K562 (cell line): ENCODE data around the gene LCN12. TPM values are rescaled to one million over a fixed set of nuclear protein-coding genes. Genes with fewer than 3 reads are reported as not detected.

Source experiments
- ATAC-seq: fragments of 200-7000 bp; cut with Tn5 transposase; 3 replicates; pipeline ENCODE4 v1.9.1; 2020; ENCODE audit warnings: moderate library complexity
- BruUV-seq: library from RNA; stranded (reverse); fragments of 400-500 nt; replicated peaks from 2 replicates; lab custom pipeline; 2021; lab: Mats Ljungman, UMichigan
- CTCF ChIA-PET: fragments of 300-600 bp; formaldehyde crosslinking; extraction: SDS; loops from one replicate; lab custom pipeline; 2021; ENCODE audit warnings: low intra/inter-chr PET ratio; lab: Yijun Ruan, JAX
- POLR2A ChIA-PET: fragments of 300-600, 350-650 bp; sonication (Branson Sonifier 250); formaldehyde crosslinking; extraction: SDS; loops from one replicate; lab custom pipeline; 2021; ENCODE audit warnings: antibody characterized with exemption, inconsistent platforms; lab: Yijun Ruan, JAX
- DNase-seq, 4 experiments: peaks; one replicate each; pipeline versions ENCODE4 v3.0.0 to v3.0.0-alpha.2; 2011 to 2018; ENCODE audit warnings: low spot score in 3 of 4, mixed read lengths in 3 of 4; ENCODE audit errors: extremely low read depth in 1 of 4
- FAIRE-seq: peaks from 2 replicates; lab custom pipeline; 2011; peaks lifted over from hg19 to GRCh38; lab: Jason Lieb, UNC
- H2AFZ ChIP-seq: 2 replicates; pipeline ENCODE4 v1.6.0; 2011; ENCODE audit warnings: low read depth, low read length, control low read depth, inconsistent platforms
- H3K27ac ChIP-seq: fragments of 200-600 bp; 3 replicates; pipeline ENCODE4 v1.8.0; 2011; ENCODE audit warnings: low read depth, mild to moderate bottlenecking, control low read depth, inconsistent platforms, low read length, moderate library complexity, mixed read lengths; ENCODE audit errors: extremely low read depth
- H3K27me3 ChIP-seq, 2 experiments: fragments of 300-600 bp in 1 of 2; 2 replicates in 1 of 2; 3 replicates in 1 of 2; pipeline versions ENCODE4 v1.6.0 to v1.8.0; 2011; ENCODE audit warnings: inconsistent platforms in 2 of 2, low read length in 2 of 2, mild to moderate bottlenecking in 1 of 2, mixed read lengths in 1 of 2, moderate library complexity in 1 of 2; ENCODE audit not compliant: control insufficient read depth in 2 of 2, insufficient read depth in 2 of 2
- H3K36me3 ChIP-seq: fragments of 300-600 bp; 3 replicates; pipeline ENCODE4 v1.8.0; 2011; ENCODE audit warnings: mild to moderate bottlenecking, low read length, inconsistent platforms; ENCODE audit not compliant: control insufficient read depth, insufficient read depth
- H3K4me1 ChIP-seq, 2 experiments: fragments of 200-600 bp in 1 of 2; replicated peaks in 1 of 2; 2 replicates in 1 of 2; 3 replicates in 1 of 2; pipeline versions ENCODE4 v1.5.1 to v1.8.0; 2011; ENCODE audit warnings: inconsistent platforms in 2 of 2, low read length in 2 of 2, mild to moderate bottlenecking in 1 of 2, mixed read lengths in 1 of 2, moderate library complexity in 1 of 2; ENCODE audit not compliant: control insufficient read depth in 2 of 2, insufficient read depth in 2 of 2
- H3K4me2 ChIP-seq: 2 replicates; pipeline ENCODE4 v1.6.1; 2011; ENCODE audit warnings: low read length, control low read depth, inconsistent platforms, mixed read lengths; ENCODE audit not compliant: insufficient read depth
- H3K4me3 ChIP-seq: fragments of 200-600 bp; sonication (generic), shearing (Covaris generic); 2 replicates; pipeline ENCODE4 v1.5.1; 2016; ENCODE audit warnings: control low read depth, inconsistent platforms
- H3K79me2 ChIP-seq: fragments of 200-600 bp; 3 replicates; pipeline ENCODE4 v1.8.0; 2011; ENCODE audit warnings: low read length, inconsistent platforms; ENCODE audit not compliant: control insufficient read depth, insufficient read depth
- H3K9ac ChIP-seq, 2 experiments: 2 replicates each; pipeline versions ENCODE4 v1.6.0 to v1.6.1; 2011; ENCODE audit warnings: low read depth in 2 of 2, low read length in 2 of 2, control low read depth in 1 of 2, inconsistent platforms in 1 of 2, mild to moderate bottlenecking in 1 of 2, mixed read lengths in 1 of 2; ENCODE audit not compliant: insufficient read depth in 1 of 2
- H3K9me1 ChIP-seq: one replicate; pipeline ENCODE4 v1.6.0; 2011; ENCODE audit warnings: inconsistent platforms, mild to moderate bottlenecking, low read length, moderate library complexity; ENCODE audit not compliant: control insufficient read depth, insufficient read depth
- H3K9me3 ChIP-seq: replicated peaks from 2 replicates; pipeline ENCODE4 v1.5.1; 2011; ENCODE audit warnings: low read depth, low read length, inconsistent platforms; ENCODE audit not compliant: control insufficient read depth, insufficient read depth
- H4K20me1 ChIP-seq: replicated peaks from 2 replicates; pipeline ENCODE4 v1.6.1; 2011; ENCODE audit warnings: low read length, inconsistent platforms, mixed read lengths; ENCODE audit not compliant: control insufficient read depth, insufficient read depth
- C11orf30 ChIP-seq: fragments of 450-650 bp; IDR thresholded peaks from 2 replicates; pipeline ENCODE4 v1.6.1; 2016; ENCODE audit warnings: low read depth, mild to moderate bottlenecking
- CBFA2T2 ChIP-seq: fragments of 450-650 bp; conservative IDR thresholded peaks from 2 replicates; pipeline ENCODE4 v1.6.1; 2017; ENCODE audit warnings: mild to moderate bottlenecking
- CREB1 ChIP-seq, 2 experiments: sonication (generic) in 1 of 2; formaldehyde crosslinking in 1 of 2; IDR thresholded peaks; 2 replicates each; pipeline versions ENCODE4 v1.6.1 to v1.8.0; 2012 to 2022; ENCODE audit warnings: inconsistent platforms in 1 of 2, mild to moderate bottlenecking in 1 of 2, missing genetic modification reagents in 1 of 2, moderate library complexity in 1 of 2
- E2F3 ChIP-seq: fragments of 250-450 bp; sonication (Bioruptor Pico); IDR thresholded peaks from 2 replicates; pipeline ENCODE4 v1.4.0; 2020; ENCODE audit warnings: mild to moderate bottlenecking
- FOXP1 ChIP-seq: sonication (generic); formaldehyde crosslinking; IDR thresholded peaks from 2 replicates; pipeline ENCODE4 v1.8.0; 2022; ENCODE audit warnings: mild to moderate bottlenecking, missing genetic modification reagents
- HMG20B ChIP-seq: fragments of 250-450 bp; sonication (Bioruptor Pico); IDR thresholded peaks from 2 replicates; pipeline ENCODE4 v1.5.0; 2021; ENCODE audit warnings: mild to moderate bottlenecking
- ILF3 ChIP-seq: fragments of 450-650 bp; IDR thresholded peaks from 2 replicates; pipeline ENCODE4 v1.6.1; 2018; ENCODE audit warnings: antibody characterized with exemption, mild to moderate bottlenecking, moderate library complexity, borderline replicate concordance
- MAFG ChIP-seq: fragments of 450-650 bp; conservative IDR thresholded peaks from 2 replicates; pipeline ENCODE4 v1.6.1; 2016; ENCODE audit warnings: missing genetic modification characterization, missing compliant biosample characterization
- OTX1 ChIP-seq: fragments of 450-650 bp; formaldehyde crosslinking; IDR thresholded peaks from 2 replicates; pipeline ENCODE4 v1.4.0; 2022; ENCODE audit warnings: mild to moderate bottlenecking
- RBM15 ChIP-seq: fragments of 200-400 bp; formaldehyde crosslinking; IDR thresholded peaks from 2 replicates; pipeline ENCODE4 v1.6.1; 2018; ENCODE audit warnings: mild to moderate bottlenecking, low read length, moderate library complexity; ENCODE audit not compliant: insufficient read depth
- RHOXF2B ChIP-seq: fragments of 250-450 bp; sonication (Bioruptor Pico); conservative IDR thresholded peaks from 2 replicates; pipeline ENCODE4 v1.5.1; 2021
- SMARCC2 ChIP-seq: fragments of 450-650 bp; IDR thresholded peaks from 2 replicates; pipeline ENCODE4 v1.6.1; 2017; ENCODE audit warnings: antibody characterized with exemption, moderate library complexity, mild to moderate bottlenecking, low read depth
- SMC3 ChIP-seq: conservative IDR thresholded peaks from 2 replicates; pipeline ENCODE4 v1.6.1; 2011; ENCODE audit warnings: low read depth, low read length, improper control_type of control experiment; ENCODE audit not compliant: insufficient read depth
- STAT5B ChIP-seq: fragments of 250-450 bp; sonication (Bioruptor Pico); IDR thresholded peaks from 2 replicates; pipeline ENCODE4 v1.8.0; 2021; ENCODE audit warnings: mild to moderate bottlenecking, inconsistent platforms
- ZNF253 ChIP-seq: fragments of 250-450 bp; sonication (Bioruptor Pico); conservative IDR thresholded peaks from 2 replicates; pipeline ENCODE4 v1.6.1; 2021; ENCODE audit warnings: mild to moderate bottlenecking
- ZNF263 ChIP-seq: sonication (generic); formaldehyde crosslinking; IDR thresholded peaks from 2 replicates; pipeline ENCODE4 v1.8.0; 2022; ENCODE audit warnings: mild to moderate bottlenecking, missing genetic modification reagents, borderline replicate concordance
- ZNF436 ChIP-seq: fragments of 250-450, 450-650 bp; sonication (Bioruptor Pico); formaldehyde crosslinking; IDR thresholded peaks from 2 replicates; pipeline ENCODE4 v1.7.0; 2020; ENCODE audit warnings: mild to moderate bottlenecking
- ZNF507 ChIP-seq: conservative IDR thresholded peaks from 2 replicates; pipeline ENCODE4 v1.6.1; 2017; ENCODE audit warnings: missing genetic modification characterization, missing compliant biosample characterization
- ZNF583 ChIP-seq: fragments of 250-450 bp; sonication (Bioruptor Pico); IDR thresholded peaks from 2 replicates; pipeline ENCODE4 v1.4.0; 2020
- ZNF668 ChIP-seq: fragments of 250-450 bp; sonication (Bioruptor Pico); IDR thresholded peaks from 2 replicates; pipeline ENCODE4 v1.8.0; 2022; ENCODE audit warnings: mild to moderate bottlenecking, inconsistent platforms
- WGBS: fragments of 100-300 bp; shearing (Covaris generic); methylation state at CpG from one replicate; pipeline ENCODE4 v1.1.6; 2016; ENCODE audit warnings: low coverage, mixed read lengths; ENCODE audit not compliant: insufficient coverage; ENCODE audit errors: missing lambda C conversion rate; 5-methylcytosine and 5-hydroxymethylcytosine counted together
- in situ Hi-C: fragments of 300-500 bp; cut with MboI; formaldehyde crosslinking; loops from 4 replicates; pipeline ENCODE4 v1.15.0; 2018; ENCODE audit warnings: inconsistent platforms, mixed read lengths
- intact Hi-C: fragments of 100-400 bp; cut with micrococcal nuclease; formaldehyde crosslinking; loops from 2 replicates; pipeline ENCODE4 v1.14.2; 2022
- polyA plus RNA-seq, 8 experiments: library from polyadenylated mRNA; depleted of rRNA in 4 of 8; stranded (reverse) in 5 of 8; unstranded in 3 of 8; fragments of >200 nt; fragmentation: Nextera tagmentation in 2 of 8; fragmentation: Illumina TruSeq in 1 of 8; extraction: Ambion mirVana in 2 of 8; extraction: Trizol in 1 of 8; gene quantifications; 2 replicates each; pipeline versions ENCODE4 v1.2.1 to v1.2.3, GENCODE V29; 2011 to 2014; ENCODE audit warnings: inconsistent platforms in 1 of 8, missing spikeins in 1 of 8
- total RNA-seq, 7 experiments: library from RNA; depleted of rRNA in 6 of 7; stranded (reverse); fragments of >200 nt in 6 of 7; fragmentation: Illumina TruSeq in 2 of 7; extraction: Trizol in 2 of 7; gene quantifications; 2 replicates each; pipeline versions ENCODE4 v1.2.1 to v1.2.3, GENCODE V29; 2011 to 2021; ENCODE audit warnings: low replicate concordance in 1 of 7
- TF ChIP-seq, protein P1 (sequence below), 2 experiments: fragments of 450-650 bp in 1 of 2; sonication (generic) in 1 of 2; formaldehyde crosslinking in 1 of 2; IDR thresholded peaks in 1 of 2; conservative IDR thresholded peaks in 1 of 2; 2 replicates each; pipeline versions ENCODE4 v1.6.1 to v1.8.1; 2016 to 2023; ENCODE audit warnings: mild to moderate bottlenecking in 2 of 2, moderate library complexity in 2 of 2, inconsistent platforms in 1 of 2, missing genetic modification reagents in 1 of 2
- TF ChIP-seq, protein P2 (sequence below): fragments of 450-650 bp; formaldehyde crosslinking; IDR thresholded peaks from 2 replicates; pipeline ENCODE4 v1.4.0; 2020; ENCODE audit warnings: mild to moderate bottlenecking, moderate library complexity

Gene LCN12
- total and polyA plus RNA-seq, 9 of the 15 experiments (the other 6 are each of a cell fraction or from before 2014, with no cell fraction given) = 0.05 TPM; not detected in 8

DNA sequence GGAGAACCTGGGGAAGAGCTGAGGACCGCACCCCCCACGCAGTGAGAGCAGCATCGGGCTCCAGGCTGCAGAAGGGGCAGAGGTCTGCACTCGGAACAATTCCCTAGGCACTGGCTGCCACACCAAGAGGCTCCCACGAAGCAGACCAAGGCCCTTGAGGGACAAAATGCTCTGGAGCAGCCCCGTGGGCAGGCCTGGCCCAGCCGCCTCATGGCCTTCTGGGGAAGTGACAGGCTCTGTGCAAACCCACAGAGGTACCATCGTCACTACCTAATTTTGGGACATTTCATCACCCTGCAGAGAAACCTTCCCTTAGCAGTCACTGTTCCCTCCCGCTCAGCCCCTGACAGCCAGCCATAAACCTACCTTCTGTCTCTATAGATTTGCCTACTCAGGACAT, 23.5 kb upstream of the LCN12 start:
- CTCF ChIA-PET = no interaction called here
- H3K4me3 ChIP-seq = no peak overlapping the region
- ATAC-seq = peak; percentile 36
- no peak overlapping the region for H3K27ac ChIP-seq
- FAIRE-seq = no peak
- H3K9me3 ChIP-seq = no peaks in the 10 kb centered on the region
- H3K27me3 ChIP-seq = no peaks in the 10 kb centered on the region
- no peaks in the 10 kb centered on the region for H3K9me1 ChIP-seq
- peaks cover 10 to 28% of the 10 kb centered on the region in 2 experiments; a peak in 4 of 5 replicates for H3K4me1 ChIP-seq
- peak overlapping the region in 1 of 2 experiments; percentile 62; a peak in 1 of 4 replicates for H3K9ac ChIP-seq
- peaks cover 68% of the 10 kb centered on the region; the same call in 2 of the 3 replicates for H3K36me3 ChIP-seq
- no peak overlapping the region for H2AFZ ChIP-seq
- no peaks in the 10 kb centered on the region for H3K79me2 ChIP-seq
- no peak overlapping the region for H3K4me2 ChIP-seq
- 86% methylated on average over 8 of the region's 9 CpGs for WGBS
- DNase-seq = no peak
- POLR2A ChIA-PET = interaction anchor here (0.6 to 3.2 kb wide), 3 partner anchors 8 to 97 kb away, joined by 3 to 19 read pairs (median 3); no protein-coding TSS in a partner anchor
- H4K20me1 ChIP-seq = peaks cover 4% of the 10 kb centered on the region; the same call in 1 of the 2 replicates
- no TSS peak for BruUV-seq
- intact Hi-C loops = no loop called here
- in situ Hi-C loops = no loop called here
- TF ChIP-seq OTX1 (CRISPR knock-in tag) (no peak), MAFG (tag) (no peak), ZNF668 (no peak), RHOXF2B (CRISPR knock-in tag) (no peak), SMARCC2 (no peak), SMC3 (no peak), CBFA2T2 (no peak), ZNF436 (CRISPR knock-in tag) (no peak), STAT5B (CRISPR knock-in tag) (no peak), E2F3 (no peak), ZNF253 (CRISPR knock-in tag) (no peak), C11orf30 (0 out of 2 replicates have a peak, but pooled peaks have one; percentile 16), HMG20B (no peak), ILF3 (no peak), ZNF507 (tag) (no peak), CREB1 (IDR thresholded peaks at IDR 0.05) (no peak), CREB1 (CRISPR knock-in tag; IDR thresholded peaks at IDR 0.05) (no peak), ZNF263 (CRISPR knock-in tag) (no peak), FOXP1 (CRISPR knock-in tag) (0 out of 2 replicates have a peak, but pooled peaks have one; percentile 38), ZNF583 (CRISPR knock-in tag) (no peak), RBM15 (no peak)
- TF ChIP-seq, protein P1, sequence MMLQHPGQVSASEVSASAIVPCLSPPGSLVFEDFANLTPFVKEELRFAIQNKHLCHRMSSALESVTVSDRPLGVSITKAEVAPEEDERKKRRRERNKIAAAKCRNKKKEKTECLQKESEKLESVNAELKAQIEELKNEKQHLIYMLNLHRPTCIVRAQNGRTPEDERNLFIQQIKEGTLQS (IDR thresholded peaks at IDR 0.05) = 0 out of 2 replicates have a peak, but pooled peaks have one; percentile 16
- TF ChIP-seq, protein P1 (CRISPR knock-in tag; conservative IDR thresholded peaks at IDR 0.05) = no peak
- TF ChIP-seq, protein P2, sequence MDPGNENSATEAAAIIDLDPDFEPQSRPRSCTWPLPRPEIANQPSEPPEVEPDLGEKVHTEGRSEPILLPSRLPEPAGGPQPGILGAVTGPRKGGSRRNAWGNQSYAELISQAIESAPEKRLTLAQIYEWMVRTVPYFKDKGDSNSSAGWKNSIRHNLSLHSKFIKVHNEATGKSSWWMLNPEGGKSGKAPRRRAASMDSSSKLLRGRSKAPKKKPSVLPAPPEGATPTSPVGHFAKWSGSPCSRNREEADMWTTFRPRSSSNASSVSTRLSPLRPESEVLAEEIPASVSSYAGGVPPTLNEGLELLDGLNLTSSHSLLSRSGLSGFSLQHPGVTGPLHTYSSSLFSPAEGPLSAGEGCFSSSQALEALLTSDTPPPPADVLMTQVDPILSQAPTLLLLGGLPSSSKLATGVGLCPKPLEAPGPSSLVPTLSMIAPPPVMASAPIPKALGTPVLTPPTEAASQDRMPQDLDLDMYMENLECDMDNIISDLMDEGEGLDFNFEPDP (CRISPR knock-in tag) = no peak
